Daoy (cell line): Measurements from ENCODE around the gene KLHL24. TPM values are rescaled to one million over a fixed set of nuclear protein-coding genes. Genes with fewer than 3 reads are reported as not detected.
"Not testable (repeated sequence)": the region's sequence is repeated elsewhere in the genome, so short reads cannot be mapped to it uniquely, and the experiment has no call there.

ENCODE experiments used
- DNase-seq: peaks from one replicate; pipeline ENCODE4 v3.0.0-alpha.2; 2015; ENCODE audit warnings: low read depth
- total RNA-seq: library from RNA; depleted of rRNA; stranded (reverse); fragments of >200 nt; shearing (Covaris generic); gene quantifications from 2 replicates; pipeline ENCODE4 v1.2.3, GENCODE V29; 2014; rRNA removed

The KLHL24 gene
- total RNA-seq, 1 experiment from 2014 or later: 9.3 TPM

DNA sequence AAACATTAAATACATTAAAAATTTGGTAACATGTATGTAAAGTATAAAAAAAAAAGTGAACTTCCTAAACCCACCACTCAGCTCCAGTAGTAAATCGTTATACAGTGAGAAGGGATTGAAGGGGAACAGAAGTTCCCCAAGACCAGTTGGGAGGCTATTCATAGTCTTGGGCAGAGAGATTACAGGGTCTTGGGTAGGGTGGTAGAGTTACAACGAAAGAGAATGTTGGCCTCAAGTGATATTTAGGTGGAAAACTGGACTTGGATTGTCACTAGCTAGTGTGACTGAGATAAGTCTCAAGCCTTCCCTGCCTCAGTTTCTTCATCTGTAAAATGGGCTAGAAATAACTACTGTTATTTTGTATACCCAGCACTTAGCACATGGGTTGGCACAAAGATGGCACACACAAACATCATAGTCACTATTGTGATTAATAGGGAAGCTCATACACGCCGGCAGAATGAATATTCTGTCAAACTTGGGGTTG is 61.7 kb downstream of the KLHL24 start:
- DNase-seq: no peak

DNA sequence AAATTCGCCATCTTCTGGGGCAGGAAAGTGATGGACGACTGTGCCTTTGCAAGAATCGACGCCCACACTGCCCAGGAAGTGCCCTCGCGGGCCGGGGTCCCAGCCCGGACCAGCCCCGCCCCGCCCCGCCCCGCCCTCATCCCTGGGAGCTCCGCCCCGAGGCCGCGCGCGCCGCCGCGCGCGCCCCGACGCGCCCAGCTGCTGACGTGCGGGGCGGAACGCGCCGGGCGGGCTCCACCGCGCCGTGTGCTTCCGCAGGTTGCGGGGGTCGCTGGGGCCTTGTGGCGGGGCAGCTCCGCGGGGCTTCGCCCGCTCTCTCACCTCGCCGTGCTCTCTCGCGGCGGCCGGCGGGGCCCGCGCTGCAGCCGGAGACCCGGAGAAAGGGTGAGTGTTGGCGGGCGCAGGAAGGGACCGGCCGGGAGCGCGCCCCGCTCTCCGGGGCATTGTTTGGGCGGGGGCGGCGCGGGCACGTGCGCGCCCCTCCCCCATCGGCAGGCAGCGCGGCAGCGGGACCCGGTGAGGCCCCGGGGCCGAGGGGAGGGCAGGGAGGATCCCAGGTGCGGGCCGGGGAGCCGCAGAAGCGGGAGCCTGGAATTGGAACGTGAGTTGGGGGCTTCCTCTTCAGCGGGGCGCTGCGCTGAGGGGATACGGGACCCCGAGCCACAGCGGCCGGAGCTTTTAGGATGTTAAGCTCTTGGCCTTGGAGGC is 62.3 kb downstream of the KLHL24 start, which contains the start of gene YEATS2:
Gene YEATS2 (plus strand): TSS at position 188 of the 708 bp plus-strand sequence. CDS start 17,366 bp downstream, outside the sequence.
- peak; percentile 79 for DNase-seq

DNA sequence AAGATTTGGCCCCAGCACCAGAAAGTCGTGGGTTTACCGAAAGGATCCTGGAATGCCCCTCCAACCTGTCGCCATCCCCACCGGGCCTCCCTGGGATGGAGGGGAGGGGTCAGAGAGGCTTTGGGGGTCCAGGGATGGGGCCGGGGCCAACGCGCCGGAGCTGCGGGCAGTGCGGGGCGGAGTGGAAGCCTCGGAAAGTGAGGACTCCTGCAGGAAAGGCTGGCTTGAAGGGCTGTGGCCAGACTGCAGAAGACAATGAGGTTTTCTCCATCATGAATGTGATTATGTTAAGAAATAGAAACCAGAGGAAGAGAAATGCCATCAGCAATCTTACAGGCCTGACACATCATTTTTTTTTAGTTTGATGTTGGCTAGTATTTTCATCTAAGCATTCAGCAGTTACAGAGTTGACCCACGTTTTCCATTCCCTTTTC is 62.9 kb downstream of the KLHL24 start:
- peak; percentile 46 for DNase-seq

DNA sequence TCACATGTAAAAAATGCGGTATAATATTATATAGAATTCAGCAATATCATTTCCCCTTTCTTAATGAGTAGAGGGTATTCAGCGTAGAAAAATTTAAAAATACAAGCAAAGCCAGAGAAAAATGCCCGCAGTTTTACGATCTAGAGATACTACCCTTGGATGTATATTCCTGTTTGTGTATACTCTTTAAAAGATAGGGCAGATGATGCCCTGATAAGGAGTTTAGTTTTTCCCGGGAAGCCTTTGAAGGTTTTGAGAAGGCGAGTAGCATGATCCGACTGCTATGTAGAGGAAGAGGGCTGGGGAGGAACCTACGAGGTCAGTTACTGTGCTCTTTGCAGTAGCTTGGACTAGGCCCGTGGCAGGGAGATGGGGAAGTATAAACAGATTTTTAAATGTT is 63.3 kb downstream of the KLHL24 start:
- peak; percentile 18 for DNase-seq

DNA sequence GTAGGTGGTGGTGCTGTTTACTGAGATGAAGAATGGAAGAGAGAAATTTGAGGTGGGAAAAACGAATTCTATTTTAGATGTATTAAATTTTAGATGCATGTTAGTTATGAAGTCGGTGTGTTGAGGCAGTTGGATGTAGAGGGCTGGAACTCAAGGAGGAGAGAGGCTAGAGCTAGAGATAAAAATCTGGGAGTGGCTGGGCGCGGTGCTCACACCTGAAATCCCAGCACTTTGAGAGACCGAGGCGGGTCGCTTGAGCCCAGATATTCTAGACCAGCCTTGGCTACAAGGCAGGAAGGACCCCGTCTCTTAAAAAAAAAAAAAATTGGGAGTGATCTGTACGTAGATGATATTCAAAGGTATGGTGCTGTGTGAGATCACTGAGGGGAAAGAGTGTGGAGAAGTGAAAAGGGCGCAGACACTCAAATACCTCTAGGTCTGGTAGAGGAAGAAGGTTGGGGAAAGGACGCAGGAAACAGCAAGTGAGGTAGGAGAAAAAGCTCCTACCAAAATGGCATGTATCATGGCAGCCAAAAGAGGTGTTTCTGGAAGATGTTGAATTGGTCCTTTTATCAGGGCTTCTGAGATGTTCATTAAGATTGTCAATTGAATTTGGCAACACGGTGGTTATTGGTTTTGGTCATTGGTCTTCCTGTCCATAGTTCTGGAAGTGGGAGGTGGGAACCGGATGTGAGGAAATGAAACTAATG is 64.0 kb downstream of the KLHL24 start:
- no peak for DNase-seq

DNA sequence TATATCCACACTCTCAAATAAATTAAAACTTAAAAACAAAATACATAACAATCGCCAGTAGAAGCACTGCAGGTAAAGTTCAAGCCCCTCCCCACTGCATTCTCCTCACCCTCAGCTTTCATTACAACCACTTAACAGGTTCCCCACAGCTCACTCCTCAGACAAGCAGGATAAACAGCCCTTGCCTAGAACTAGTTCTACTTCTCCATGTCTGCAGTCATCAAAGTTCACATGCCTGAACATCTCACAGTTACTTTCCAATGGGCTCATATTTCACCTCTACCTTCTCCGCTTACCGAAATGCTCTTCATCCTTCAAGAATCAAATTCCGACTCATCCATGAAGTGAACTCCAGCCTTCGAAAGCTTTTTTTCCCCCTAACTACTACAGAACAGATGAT is 66.3 kb downstream of the KLHL24 start:
- DNase-seq: no peak

DNA sequence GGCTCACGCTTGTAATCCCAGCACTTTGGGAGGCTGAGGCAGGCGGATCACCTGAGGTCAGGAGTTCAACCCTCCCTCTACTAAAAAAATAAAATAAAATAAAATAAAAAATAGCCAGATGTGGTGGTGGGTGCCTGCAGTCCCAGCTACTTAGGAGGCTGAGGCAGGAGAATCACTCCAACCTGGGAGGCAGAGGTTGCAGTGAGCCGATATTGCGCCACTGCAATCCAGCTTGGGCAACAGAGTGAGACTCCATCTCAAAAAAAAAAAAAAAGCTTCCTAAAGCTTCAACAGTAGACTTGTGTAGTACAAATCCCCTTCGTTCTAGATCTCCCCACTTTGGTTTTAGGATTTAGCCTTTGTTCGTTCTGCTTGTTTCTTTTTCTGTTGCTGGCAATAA is 68.5 kb downstream of the KLHL24 start:
- not testable (repeated sequence) for DNase-seq

DNA sequence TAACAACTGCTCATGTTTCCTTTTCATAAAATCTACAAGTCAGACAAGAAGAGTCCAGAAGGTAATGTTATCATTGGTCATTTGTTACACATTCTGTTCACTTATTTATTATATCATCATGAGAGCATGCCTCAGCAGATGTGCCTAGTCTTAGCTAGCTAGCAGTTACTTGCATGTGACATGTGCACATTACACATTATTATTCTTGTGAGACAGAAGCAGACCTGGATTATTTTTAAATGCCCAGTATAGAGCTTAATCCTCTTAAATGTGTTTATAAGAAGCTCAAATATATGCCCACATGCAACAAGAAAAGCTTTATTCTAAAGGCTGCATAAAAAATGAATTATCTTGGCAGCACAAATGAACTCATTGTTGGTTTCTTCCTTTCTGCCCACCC is 74.8 kb downstream of the KLHL24 start:
- DNase-seq: no peak

DNA sequence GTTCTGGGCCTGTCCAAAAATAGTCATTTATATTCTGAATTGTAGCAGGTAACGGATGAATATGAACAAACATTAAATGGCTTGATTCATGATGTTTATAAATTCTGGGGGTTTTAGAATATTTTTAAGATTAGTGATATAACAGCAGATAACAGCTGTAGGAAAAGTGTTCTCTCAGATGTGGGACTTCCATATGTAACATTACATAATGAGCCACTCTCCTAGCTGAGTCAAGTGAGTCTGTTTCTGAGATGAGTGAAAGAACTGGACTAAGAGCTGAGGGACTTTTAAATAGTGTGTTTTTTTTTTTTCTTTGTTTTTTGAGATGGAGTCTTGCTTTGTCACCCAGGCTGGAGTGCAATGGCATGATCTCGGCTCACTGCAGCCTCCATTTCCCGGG is 76.1 kb downstream of the KLHL24 start:
- no peak for DNase-seq

DNA sequence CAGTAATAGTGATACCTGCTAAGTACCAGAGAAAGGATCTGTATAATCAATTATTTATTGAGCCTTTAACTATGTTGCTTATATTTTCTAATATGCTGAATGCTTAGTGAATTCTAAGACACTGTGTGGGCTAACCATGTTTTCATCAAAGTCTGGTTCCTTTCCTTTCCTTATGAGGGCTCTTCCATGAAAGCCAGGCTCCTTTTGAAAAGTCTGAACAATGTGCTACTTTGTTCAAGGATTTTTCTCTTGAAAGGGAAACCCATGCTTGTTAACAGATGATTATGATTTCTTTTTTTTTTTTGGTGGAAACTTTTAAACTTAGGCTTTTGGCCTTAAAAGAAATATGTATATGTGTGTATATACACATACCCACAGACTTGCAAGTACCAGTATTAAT is 79.2 kb downstream of the KLHL24 start:
- DNase-seq: no peak

DNA sequence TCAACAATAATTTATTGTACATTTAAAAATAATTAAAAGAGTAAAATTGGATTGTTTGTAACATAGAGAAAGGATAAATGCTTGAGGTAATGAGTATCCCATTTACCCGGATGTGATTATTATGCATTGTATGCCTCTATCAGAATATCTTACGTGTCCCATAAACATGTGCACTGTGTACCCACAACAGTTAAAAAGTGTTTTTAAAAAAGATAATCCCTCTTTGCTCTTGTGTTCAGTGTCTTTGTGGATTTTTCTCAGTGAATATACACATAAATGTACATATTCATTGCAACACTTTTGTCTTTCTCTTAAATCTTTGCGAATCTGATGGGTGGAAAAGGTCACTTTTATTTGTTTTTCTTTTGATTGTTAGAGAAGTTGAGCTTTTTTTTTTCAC is 82.6 kb downstream of the KLHL24 start:
- no peak for DNase-seq

DNA sequence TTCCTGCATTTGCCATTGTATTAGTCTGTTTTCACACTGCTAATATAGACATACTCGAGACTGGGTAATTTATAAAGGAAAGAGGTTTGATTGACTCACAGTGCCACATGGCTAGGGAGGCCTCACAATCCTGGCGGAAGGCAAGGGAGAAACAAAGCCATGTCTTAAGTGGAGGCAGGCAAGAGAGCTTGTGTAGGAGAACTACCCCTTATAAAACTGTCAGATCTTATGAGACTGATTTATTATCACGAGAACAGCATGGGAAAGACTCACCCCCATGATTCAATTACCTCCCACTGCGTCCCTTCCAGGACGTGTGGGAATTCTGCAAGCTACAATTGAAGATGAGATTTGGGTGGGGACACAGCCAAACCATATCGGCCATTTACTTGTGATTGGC is 90.0 kb downstream of the KLHL24 start:
- no peak for DNase-seq

DNA sequence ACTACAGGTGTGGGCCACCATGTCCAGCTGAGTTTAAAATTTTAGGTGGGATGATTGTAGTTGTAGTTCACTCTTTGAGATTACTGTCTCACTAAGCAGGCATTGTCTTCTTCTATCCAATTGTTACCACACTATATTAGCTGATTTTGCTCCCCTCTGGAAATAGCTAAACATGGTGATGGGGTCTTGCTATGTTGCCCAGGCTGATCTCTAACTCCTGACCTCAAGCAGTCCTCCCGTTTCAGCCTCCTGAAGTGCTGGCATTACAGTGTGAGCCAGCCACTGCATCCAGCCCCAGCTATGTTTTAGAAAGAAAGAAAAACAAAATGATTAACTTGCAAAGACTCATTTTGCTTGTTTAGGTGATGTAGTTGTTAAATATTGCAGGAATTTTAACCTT is 92.8 kb downstream of the KLHL24 start:
- no peak for DNase-seq

DNA sequence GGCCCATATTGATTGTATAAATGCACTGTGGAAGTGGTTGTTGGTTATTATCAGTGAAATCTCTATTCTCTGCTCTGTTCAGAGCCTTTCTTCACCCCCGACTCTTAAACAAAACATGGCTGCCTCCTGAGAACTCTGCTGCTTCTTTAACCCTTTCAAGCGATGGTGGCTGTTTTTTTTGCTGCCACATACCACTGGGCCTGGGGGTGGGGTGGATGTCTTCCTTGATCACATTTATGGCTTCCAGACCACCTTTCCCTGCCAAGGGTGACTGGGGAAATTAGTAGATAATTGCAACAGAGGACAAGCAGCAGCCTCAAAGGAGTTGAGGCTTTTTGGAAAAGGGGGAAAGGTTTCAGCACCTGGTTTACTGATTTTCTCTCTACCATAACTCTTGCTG is 94.9 kb downstream of the KLHL24 start:
- DNase-seq: no peak

DNA sequence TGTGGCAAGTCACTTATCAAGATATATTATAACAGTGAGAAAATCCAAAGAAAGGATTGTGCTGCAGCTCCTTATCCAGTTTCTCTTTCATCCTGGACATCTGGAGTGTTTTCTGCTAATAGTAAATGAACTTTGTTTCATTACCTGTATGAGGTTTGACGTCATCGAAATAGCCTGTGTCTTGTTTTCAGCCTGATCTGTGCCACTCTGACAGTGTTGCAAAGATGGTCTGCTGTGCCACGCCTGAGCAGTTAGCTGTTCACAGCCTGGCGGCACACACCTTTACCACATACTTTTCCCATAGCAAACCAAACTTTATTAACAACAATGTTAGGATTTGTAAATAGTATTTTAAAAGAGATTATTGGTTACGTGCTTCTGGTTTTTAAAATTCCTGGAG is 96.2 kb downstream of the KLHL24 start:
- DNase-seq: no peak

DNA sequence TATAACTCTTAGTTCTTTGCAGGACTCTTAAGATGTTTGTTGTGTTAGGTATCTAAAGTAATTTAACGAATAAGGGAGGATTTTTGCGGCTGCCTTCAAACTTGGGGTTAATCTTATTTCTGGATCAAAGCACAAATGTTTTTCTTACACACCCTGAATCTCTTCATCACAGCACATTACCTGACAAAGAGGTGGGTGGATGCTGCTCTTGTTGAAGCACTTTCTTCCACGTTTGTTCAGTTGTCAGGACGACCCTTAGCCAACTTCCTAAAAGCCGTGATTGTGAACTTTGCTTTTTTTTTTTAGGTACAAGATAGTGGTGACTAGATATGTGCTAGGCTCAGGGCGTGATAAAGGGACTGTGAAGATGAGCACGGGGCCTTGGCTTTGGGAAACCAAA is 98.1 kb downstream of the KLHL24 start:
- DNase-seq: no peak

Other genes with a start within 250 kb of the KLHL24 start
- 0.09 and 0.46 TPM in 2 replicates for gene MCF2L2, start 207.0 kb upstream of the KLHL24 start, total RNA-seq
- not detected in 2 replicates for gene KLHL6, start 79.9 kb upstream of the KLHL24 start, total RNA-seq
- gene YEATS2, start 62.2 kb downstream of the KLHL24 start, total RNA-seq: 21.6 and 21.8 TPM in 2 replicates
- gene MAP6D1, start 190.0 kb downstream of the KLHL24 start, total RNA-seq: 1.7 and 6.8 TPM in 2 replicates
- gene PARL, start 249.3 kb downstream of the KLHL24 start, total RNA-seq: 73.9 and 88.0 TPM in 2 replicates